H1 (cell line): ENCODE data around the gene TMEM135. TPM values are rescaled to one million over a fixed set of nuclear protein-coding genes. Genes with fewer than 3 reads are reported as not detected.

Experiments used
- CTCF ChIA-PET: fragments of 300-600 bp; sonication (Branson Sonifier 250); formaldehyde crosslinking; loops from one replicate; lab custom pipeline; 2021; ENCODE audit not compliant: partially characterized antibody; lab: Charles Lee
- POLR2A ChIA-PET: fragments of 300-600 bp; sonication (Branson Sonifier 250); formaldehyde crosslinking; loops from one replicate; lab custom pipeline; 2021; ENCODE audit warnings: inconsistent platforms; ENCODE audit not compliant: partially characterized antibody; lab: Charles Lee
- DNase-seq, 2 experiments: peaks; one replicate each; pipeline versions ENCODE4 v3.0.0 to v3.0.0-alpha.2; 2010 to 2022; ENCODE audit warnings: low spot score in 2 of 2, low read depth in 1 of 2, mixed read lengths in 1 of 2
- FAIRE-seq: peaks from 2 replicates; lab custom pipeline; 2011; peaks lifted over from hg19 to GRCh38; lab: Jason Lieb, UNC
- H2AFZ ChIP-seq: 2 replicates; pipeline ENCODE4 v1.8.1; 2012; ENCODE audit warnings: low read length, inconsistent platforms
- H2AK5ac ChIP-seq: 2 replicates; pipeline ENCODE4 v1.6.1; 2013; ENCODE audit warnings: low read depth, low read length
- H2BK120ac ChIP-seq: replicated peaks from 2 replicates; pipeline ENCODE3; 2013; ENCODE audit warnings: low read depth, low read length, inconsistent platforms
- H2BK12ac ChIP-seq: 2 replicates; pipeline ENCODE4 v1.6.1; 2013; ENCODE audit warnings: low read depth, low read length
- H2BK15ac ChIP-seq: 2 replicates; pipeline ENCODE4 v1.6.1; 2013; ENCODE audit warnings: low read length
- H2BK20ac ChIP-seq: 2 replicates; pipeline ENCODE4 v1.6.1; 2013; ENCODE audit warnings: low read length
- H2BK5ac ChIP-seq: 2 replicates; pipeline ENCODE4 v1.6.1; 2013; ENCODE audit warnings: low read depth, low read length
- H3K14ac ChIP-seq: 2 replicates; pipeline ENCODE4 v1.6.1; 2013; ENCODE audit warnings: inconsistent platforms; ENCODE audit not compliant: insufficient read length
- H3K18ac ChIP-seq: 2 replicates; pipeline ENCODE4 v1.6.1; 2013; ENCODE audit warnings: low read length; ENCODE audit errors: extremely low read depth
- H3K23ac ChIP-seq: 2 replicates; pipeline ENCODE4 v1.6.1; 2013; ENCODE audit warnings: inconsistent platforms; ENCODE audit not compliant: insufficient read length
- H3K23me2 ChIP-seq: 2 replicates; pipeline ENCODE4 v1.6.1; 2013; ENCODE audit warnings: low read depth, low read length
- H3K27ac ChIP-seq: 2 replicates; pipeline ENCODE4 v1.6.1; 2011; ENCODE audit warnings: low read depth, low read length, inconsistent platforms
- H3K27me3 ChIP-seq, 4 experiments: replicated peaks in 1 of 4; 1 replicate in 1 of 4; 2 replicates in 3 of 4; pipeline versions ENCODE4 v1.6.1 to v1.8.1; 2011 to 2013; ENCODE audit warnings: low read length in 3 of 4, mild to moderate bottlenecking in 3 of 4, inconsistent platforms in 2 of 4, mixed read lengths in 2 of 4, moderate library complexity in 1 of 4; ENCODE audit not compliant: control insufficient read depth in 3 of 4, insufficient read depth in 3 of 4; ENCODE audit errors: extremely low read depth in 1 of 4
- H3K36me3 ChIP-seq, 4 experiments: 2 replicates each; pipeline versions ENCODE4 v1.6.1 to v1.8.1; 2011 to 2013; ENCODE audit warnings: mild to moderate bottlenecking in 4 of 4, low read length in 3 of 4, moderate library complexity in 2 of 4, control low read depth in 1 of 4, inconsistent platforms in 1 of 4; ENCODE audit not compliant: insufficient read depth in 4 of 4, control insufficient read depth in 2 of 4
- H3K4ac ChIP-seq: replicated peaks from 2 replicates; pipeline ENCODE3; 2013; ENCODE audit warnings: low read length, low read depth, mixed read lengths, inconsistent platforms; ENCODE audit not compliant: insufficient read length
- H3K4me1 ChIP-seq, 4 experiments: replicated peaks in 1 of 4; 1 replicate in 1 of 4; 2 replicates in 3 of 4; pipeline versions ENCODE4 v1.6.1 to v1.8.1; 2011 to 2013; ENCODE audit warnings: low read length in 3 of 4, inconsistent platforms in 2 of 4, mixed read lengths in 1 of 4; ENCODE audit not compliant: insufficient read depth in 4 of 4, control insufficient read depth in 3 of 4
- H3K4me2 ChIP-seq, 2 experiments: 2 replicates each; pipeline versions ENCODE4 v1.6.1 to v1.8.1; 2011 to 2013; ENCODE audit warnings: low read depth in 2 of 2, low read length in 2 of 2, control low read depth in 1 of 2, inconsistent platforms in 1 of 2, mild to moderate bottlenecking in 1 of 2; ENCODE audit not compliant: insufficient read depth in 1 of 2
- H3K4me3 ChIP-seq, 4 experiments: fragments of 200-600, 300-600 bp in 1 of 4; sonication (generic), shearing (Covaris generic), sonication (Bioruptor Twin) in 1 of 4; 2 replicates each; pipeline versions ENCODE4 v1.5.1 to v1.8.1; 2011 to 2016; ENCODE audit warnings: low read length in 4 of 4, low read depth in 3 of 4, control low read depth in 2 of 4, inconsistent platforms in 2 of 4, mild to moderate bottlenecking in 2 of 4, mixed read lengths in 1 of 4, moderate library complexity in 1 of 4; ENCODE audit not compliant: insufficient read depth in 2 of 4; ENCODE audit errors: extremely low read depth in 1 of 4
- H3K56ac ChIP-seq: replicated peaks from 2 replicates; pipeline ENCODE3; 2013; ENCODE audit warnings: low read depth, mild to moderate bottlenecking, mixed read lengths, low read length, inconsistent platforms; ENCODE audit not compliant: insufficient read length
- H3K79me1 ChIP-seq: 2 replicates; pipeline ENCODE4 v1.6.1; 2013; ENCODE audit warnings: low read depth, low read length, control low read depth
- H3K79me2 ChIP-seq, 2 experiments: 2 replicates each; pipeline versions ENCODE4 v1.6.1 to v1.8.1; 2012 to 2013; ENCODE audit warnings: low read length in 2 of 2, mild to moderate bottlenecking in 2 of 2, inconsistent platforms in 1 of 2; ENCODE audit not compliant: insufficient read depth in 2 of 2, control insufficient read depth in 1 of 2
- H3K9ac ChIP-seq, 4 experiments: replicated peaks in 1 of 4; 1 replicate in 1 of 4; 2 replicates in 3 of 4; pipeline versions ENCODE4 v1.6.1 to v1.8.1; 2011 to 2013; ENCODE audit warnings: low read depth in 3 of 4, low read length in 3 of 4, control low read depth in 2 of 4, mild to moderate bottlenecking in 2 of 4, moderate library complexity in 2 of 4, inconsistent platforms in 1 of 4; ENCODE audit errors: extremely low read depth in 1 of 4
- H3K9me3 ChIP-seq, 2 experiments: 2 replicates each; pipeline versions ENCODE4 v1.6.1 to v1.8.1; 2012 to 2013; ENCODE audit warnings: mild to moderate bottlenecking in 2 of 2, moderate library complexity in 2 of 2, control low read depth in 1 of 2, inconsistent platforms in 1 of 2, low read depth in 1 of 2, low read length in 1 of 2, mixed read lengths in 1 of 2; ENCODE audit not compliant: insufficient read depth in 2 of 2
- H4K20me1 ChIP-seq, 2 experiments: replicated peaks in 1 of 2; 2 replicates each; pipeline versions ENCODE3 to v1.8.1; 2011 to 2013; ENCODE audit warnings: inconsistent platforms in 2 of 2, low read length in 2 of 2, mild to moderate bottlenecking in 1 of 2; ENCODE audit not compliant: insufficient read depth in 2 of 2, control insufficient read depth in 1 of 2
- H4K5ac ChIP-seq: 2 replicates; pipeline ENCODE4 v1.6.1; 2013; ENCODE audit warnings: low read length, low read depth, mixed read lengths, inconsistent platforms; ENCODE audit not compliant: insufficient read length
- H4K8ac ChIP-seq: 2 replicates; pipeline ENCODE4 v1.8.0; 2013; ENCODE audit warnings: mild to moderate bottlenecking, moderate library complexity, low read length, inconsistent platforms; ENCODE audit not compliant: insufficient read depth; ENCODE audit errors: extremely low read depth
- H4K91ac ChIP-seq: replicated peaks from 2 replicates; pipeline ENCODE3; 2013; ENCODE audit warnings: low read length, mixed read lengths, inconsistent platforms; ENCODE audit not compliant: insufficient read length
- BCL11A ChIP-seq, 2 experiments: IDR thresholded peaks; one replicate each; pipeline ENCODE4 v1.6.1; 2011; ENCODE audit warnings: low read depth in 2 of 2, low read length in 2 of 2, mild to moderate bottlenecking in 2 of 2
- JUN ChIP-seq: IDR thresholded peaks from 2 replicates; pipeline ENCODE4 v1.6.1; 2011; ENCODE audit warnings: low read depth, mild to moderate bottlenecking, improper control_type of control experiment, low read length
- RAD21 ChIP-seq, 2 experiments: IDR thresholded peaks in 1 of 2; conservative IDR thresholded peaks in 1 of 2; 2 replicates each; pipeline ENCODE4 v1.6.1; 2011; ENCODE audit warnings: low read depth in 2 of 2, low read length in 2 of 2, improper control_type of control experiment in 1 of 2, inconsistent platforms in 1 of 2, mild to moderate bottlenecking in 1 of 2, moderate library complexity in 1 of 2
- SIN3A ChIP-seq, 2 experiments: IDR thresholded peaks in 1 of 2; conservative IDR thresholded peaks in 1 of 2; 2 replicates each; pipeline ENCODE4 v1.6.1; 2011 to 2012; ENCODE audit warnings: low read length in 2 of 2, improper control_type of control experiment in 1 of 2, low read depth in 1 of 2, mild to moderate bottlenecking in 1 of 2
- SIRT6 ChIP-seq: IDR thresholded peaks from one replicate; pipeline ENCODE4 v1.7.1; 2012; ENCODE audit warnings: low read length, inconsistent platforms
- SP2 ChIP-seq: IDR thresholded peaks from 2 replicates; pipeline ENCODE4 v1.6.1; 2012; ENCODE audit warnings: mild to moderate bottlenecking, low read length, inconsistent platforms
- SUZ12 ChIP-seq: fragments of 200-600 bp; sonication (generic); IDR thresholded peaks from 2 replicates; pipeline ENCODE4 v1.6.1; 2012; ENCODE audit warnings: mild to moderate bottlenecking, inconsistent platforms, low read length, moderate library complexity, mixed read lengths
- WGBS, 2 experiments: shearing (Covaris generic) in 1 of 2; methylation state at CpG; one replicate each; pipeline versions ENCODE4 v1.1.6 to v1.1.7; 2013 to 2015; ENCODE audit warnings: low lambda C conversion rate in 2 of 2, mixed read lengths in 2 of 2, inconsistent platforms in 1 of 2, low coverage in 1 of 2, missing lambda C conversion rate in 1 of 2; ENCODE audit not compliant: insufficient replicate concordance in 2 of 2, insufficient coverage in 1 of 2, insufficient read length in 1 of 2; ENCODE audit errors: extremely low coverage in 1 of 2, missing lambda C conversion rate in 1 of 2; 5-methylcytosine and 5-hydroxymethylcytosine counted together
- polyA plus RNA-seq, 7 experiments: library from polyadenylated mRNA; depleted of rRNA in 3 of 7; stranded (reverse) in 5 of 7; unstranded in 2 of 7; fragments of >200 nt in 5 of 7; fragments of 200-250 nt in 2 of 7; gene quantifications; 1 replicate in 5 of 7; 2 replicates in 1 of 7; 4 replicates in 1 of 7; pipeline versions ENCODE4 v1.2.1 to v1.2.3, GENCODE V29; 2011 to 2013; ENCODE audit warnings: missing spikeins in 2 of 7, mixed read lengths in 2 of 7
- total RNA-seq: library from RNA; stranded (reverse); fragmentation: NEBNext Ultra II Directional; extraction: Animal tissue kit (Norgen Biotek cat#: 25700); gene quantifications from 2 replicates; pipeline ENCODE4 v1.2.1, GENCODE V29; 2021
- TF ChIP-seq, protein P1 (sequence below): IDR thresholded peaks from 2 replicates; pipeline ENCODE4 v1.6.1; 2011; ENCODE audit warnings: low read length, improper control_type of control experiment

Gene TMEM135
- total and polyA plus RNA-seq, 2 of the 8 experiments (the other 6 are each of a cell fraction or from before 2014, with no cell fraction given), result 9.3 to 31.3 TPM

DNA sequence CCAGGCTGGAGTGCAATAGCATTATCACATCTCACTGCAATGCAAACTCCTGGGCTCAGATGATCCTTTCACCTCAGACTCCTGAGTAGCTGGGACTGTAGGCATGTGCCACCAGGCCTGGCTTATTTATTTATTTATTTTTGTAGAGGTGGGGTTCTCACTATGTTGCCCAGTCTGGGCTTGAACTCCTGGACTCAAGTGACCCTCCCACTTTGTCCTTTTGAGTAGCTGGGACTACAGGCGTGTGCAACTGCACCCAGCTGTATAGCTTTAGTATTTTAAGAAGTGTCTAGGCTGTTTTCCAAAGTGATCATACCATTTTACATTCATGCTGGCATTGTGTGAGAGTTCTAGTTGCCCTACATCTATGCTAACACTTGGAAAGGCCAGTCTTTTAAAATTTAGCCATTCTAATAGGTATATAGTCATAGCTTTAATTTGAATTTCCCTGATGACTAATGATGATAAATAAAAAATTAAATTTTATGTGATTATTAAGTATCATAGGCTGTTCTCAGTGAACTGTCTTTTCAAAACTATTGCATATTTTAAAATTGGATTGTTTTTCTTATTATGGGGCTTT, 96.9 kb downstream of the TMEM135 start:
- Histone ChIP-seq H2BK120ac (no peak overlapping the region), H3K36me3 (0 out of 8 replicates have a peak, but pooled peaks cover 0 to 7% (median 1%) of the 10 kb centered on the region in 4 experiments), H3K27me3 (peaks cover 0 to 1% (median 0%) of the 10 kb centered on the region in 4 experiments; a peak in 1 of 7 replicates), H2AFZ (no peak overlapping the region), H3K23me2 (no peaks in the 10 kb centered on the region), H2BK20ac (no peak overlapping the region), H2BK15ac (no peak overlapping the region), H3K4me2 (no peak overlapping the region), H3K4me3 (no peak overlapping the region), H3K9ac (no peak overlapping the region), H4K8ac (no peak overlapping the region), H3K23ac (no peak overlapping the region), H3K4me1 (no peaks in the 10 kb centered on the region), H3K79me2 (peaks cover 0 to 3% of the 10 kb centered on the region in 2 experiments; a peak in 1 of 4 replicates), H4K20me1 (no peaks in the 10 kb centered on the region), H3K79me1 (no peaks in the 10 kb centered on the region; the same call in 1 of the 2 replicates), H3K14ac (no peak overlapping the region), H3K56ac (no peak overlapping the region), H4K5ac (no peak overlapping the region), H2AK5ac (no peak overlapping the region), H2BK5ac (no peak overlapping the region), H4K91ac (no peak overlapping the region), H3K9me3 (peaks cover 5 to 11% of the 10 kb centered on the region in 2 experiments; a peak in 2 of 4 replicates), H2BK12ac (no peak overlapping the region), H3K18ac (no peak overlapping the region), H3K27ac (no peak overlapping the region), H3K4ac (no peak overlapping the region)
- TF ChIP-seq JUN, result no peak
- TF ChIP-seq BCL11A (IDR thresholded peaks at IDR 0.05; ENCODE audit: low read depth in 2 of 2, low read length in 2 of 2), result no peak
- no peak for TF ChIP-seq SIRT6
- no peak for TF ChIP-seq SP2
- no peak for TF ChIP-seq RAD21 (IDR thresholded peaks at IDR 0.05 in 1 of 2, conservative IDR thresholded peaks at IDR 0.05 in 1 of 2; ENCODE audit: low read depth in 2 of 2, low read length in 2 of 2)
- TF ChIP-seq SIN3A (conservative IDR thresholded peaks at IDR 0.05 in 1 of 2, IDR thresholded peaks at IDR 0.05 in 1 of 2; ENCODE audit: low read depth in 1 of 2, low read length in 2 of 2), result no peak
- no peak for TF ChIP-seq SUZ12
- TF ChIP-seq, protein P1, sequence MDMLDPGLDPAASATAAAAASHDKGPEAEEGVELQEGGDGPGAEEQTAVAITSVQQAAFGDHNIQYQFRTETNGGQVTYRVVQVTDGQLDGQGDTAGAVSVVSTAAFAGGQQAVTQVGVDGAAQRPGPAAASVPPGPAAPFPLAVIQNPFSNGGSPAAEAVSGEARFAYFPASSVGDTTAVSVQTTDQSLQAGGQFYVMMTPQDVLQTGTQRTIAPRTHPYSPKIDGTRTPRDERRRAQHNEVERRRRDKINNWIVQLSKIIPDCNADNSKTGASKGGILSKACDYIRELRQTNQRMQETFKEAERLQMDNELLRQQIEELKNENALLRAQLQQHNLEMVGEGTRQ, result no peak
- FAIRE-seq (no peak), DNase-seq (no peak)
- ChIA-PET CTCF (no interaction called here), POLR2A (no interaction called here)
- 85% methylated on average over 1 of the region's 1 CpG; no CpG with 5 or more reads in 1 of the 2 experiments for WGBS, 2 experiments
